HL-60/S4 (cell line): ENCODE data around the gene MAP7D3.
"Not testable (repeated sequence)": the region's sequence is repeated elsewhere in the genome, so short reads cannot be mapped to it uniquely, and the experiment has no call there.

Experiments
- in situ Hi-C: fragments of 300-500 bp; cut with MboI; formaldehyde crosslinking; loops from 2 replicates; pipeline ENCODE4 v1.14.3; 2022; ENCODE audit warnings: low sequenced_read_pairs

Gene MAP7D3

DNA sequence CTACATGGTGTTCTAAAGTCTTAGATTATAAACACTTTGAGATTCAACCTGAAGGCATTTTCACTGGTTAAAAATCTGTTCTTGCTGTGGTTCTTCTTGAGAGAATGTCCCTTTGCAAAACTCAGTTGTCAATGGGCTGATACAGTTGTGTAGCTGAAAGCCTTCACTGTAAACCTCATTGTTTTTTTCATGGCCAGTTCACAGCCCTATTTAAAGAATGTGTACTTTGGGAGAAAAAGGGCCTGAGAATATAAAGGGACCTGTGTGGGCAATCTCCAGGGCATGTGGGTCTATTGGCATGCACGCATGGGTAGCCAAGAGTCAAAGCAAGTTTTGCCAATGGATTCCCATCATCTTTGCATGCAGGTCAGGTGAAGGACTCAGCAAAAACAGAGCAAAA is 7.8 kb upstream of the MAP7D3 start:
- in situ Hi-C loops = loop anchor here (25.0 kb wide), 1 partner anchor 247 kb away; no protein-coding TSS in a partner anchor

DNA sequence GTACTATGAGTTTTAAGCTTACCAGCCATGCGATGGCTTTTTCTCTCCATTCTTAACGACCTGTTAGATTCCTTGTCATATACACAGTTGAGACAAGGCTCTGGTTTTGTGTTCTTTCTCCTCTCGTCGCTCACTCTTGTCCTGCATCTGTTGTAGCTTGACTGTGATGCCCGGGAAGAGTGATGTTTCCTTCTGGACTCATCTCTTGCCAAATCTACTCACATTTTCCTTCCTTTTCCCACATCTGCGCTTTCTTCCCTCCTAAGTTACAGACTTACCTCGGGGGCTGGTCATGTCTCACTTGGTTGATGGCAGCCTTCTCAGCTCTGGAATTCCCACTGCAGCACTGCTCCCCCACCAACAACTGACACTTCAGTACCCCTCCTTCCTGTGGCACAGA is 4.8 kb upstream of the MAP7D3 start:
- in situ Hi-C loops = loop anchor here (25.0 kb wide), 1 partner anchor 244 kb away; no protein-coding TSS in a partner anchor

DNA sequence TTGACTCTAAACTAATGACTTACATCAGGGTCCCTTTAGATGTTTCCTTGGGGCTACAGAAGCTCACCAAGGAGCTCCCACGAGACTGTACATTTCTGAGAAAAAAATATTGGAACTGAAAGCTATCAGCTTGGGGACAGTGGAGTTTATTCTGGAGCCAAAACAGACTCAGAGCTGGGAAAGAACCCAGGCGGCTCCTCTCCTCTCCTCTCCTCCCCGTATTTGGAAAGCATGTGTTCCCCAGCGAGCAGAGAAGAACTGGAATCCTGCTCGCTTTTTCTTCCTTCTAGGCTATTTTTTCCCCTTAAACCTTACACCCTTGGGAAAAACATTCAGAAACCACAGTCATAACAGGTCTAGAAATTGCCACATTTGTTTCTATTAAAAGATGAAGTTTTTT is 4.3 kb upstream of the MAP7D3 start:
- in situ Hi-C loops = loop anchor here (25.0 kb wide), 1 partner anchor 243 kb away; no protein-coding TSS in a partner anchor

DNA sequence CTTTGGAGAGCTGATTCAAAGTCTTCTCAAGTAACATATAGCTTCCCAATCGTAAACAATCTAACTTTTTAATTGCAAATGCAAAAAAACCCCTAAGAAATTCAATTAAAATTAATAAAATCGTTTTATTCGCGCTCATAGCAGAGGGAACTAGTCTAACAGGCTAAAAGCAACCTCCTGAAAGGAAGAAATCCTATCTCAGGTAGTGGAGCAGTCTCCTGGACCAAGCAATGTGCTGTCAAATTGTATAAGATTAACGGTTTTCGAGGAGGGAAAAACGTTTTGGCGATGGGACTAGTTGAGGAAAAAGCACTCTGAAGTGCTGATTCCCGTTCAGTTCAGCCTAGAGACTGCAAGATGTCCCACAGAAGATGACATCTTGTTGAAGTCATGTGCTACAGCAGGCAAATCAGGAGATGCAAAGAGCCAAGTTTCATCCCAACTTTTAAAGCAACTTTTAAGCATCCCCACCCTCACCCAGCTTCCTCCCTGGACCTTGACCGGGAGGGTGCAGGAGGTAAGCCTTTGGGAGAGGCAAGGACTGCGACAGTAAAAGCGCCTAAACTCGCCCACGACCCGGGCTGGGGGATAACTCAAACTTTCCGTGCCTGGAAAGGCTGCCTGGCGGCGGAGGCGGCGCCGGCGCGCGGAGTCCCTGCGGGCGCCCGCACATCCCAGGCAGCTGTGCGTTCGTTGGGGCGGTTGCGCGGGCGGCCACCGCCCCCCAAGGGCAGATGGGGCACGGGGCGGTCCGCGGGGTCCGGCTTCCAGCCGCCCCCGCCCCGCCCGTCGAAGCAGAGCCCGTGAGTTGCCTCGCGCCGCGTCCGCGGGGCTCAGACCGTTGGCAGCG is 784 bp downstream of the MAP7D3 start:
- in situ Hi-C loops = loop anchor here (25.0 kb wide), 1 partner anchor 238 kb away; no protein-coding TSS in a partner anchor

DNA sequence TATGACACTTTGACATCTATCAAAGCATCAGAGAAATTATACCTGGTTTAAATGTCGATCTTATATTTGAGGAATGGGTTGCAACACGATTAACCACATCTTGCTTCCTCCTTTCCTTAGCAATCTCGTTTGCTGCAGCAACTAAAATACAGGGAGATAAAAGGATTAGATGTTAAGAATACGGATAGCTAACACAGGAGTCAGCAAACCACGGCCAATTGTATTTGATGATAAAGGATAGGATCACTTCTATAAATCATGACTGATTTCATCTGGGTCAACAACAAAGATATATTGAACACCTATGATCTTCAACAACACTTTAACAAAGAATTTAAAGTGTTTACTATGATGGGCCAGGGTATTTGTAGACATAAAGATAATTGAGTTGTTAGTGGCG is 5.0 kb downstream of the MAP7D3 start:
- in situ Hi-C loops = no loop called here

DNA sequence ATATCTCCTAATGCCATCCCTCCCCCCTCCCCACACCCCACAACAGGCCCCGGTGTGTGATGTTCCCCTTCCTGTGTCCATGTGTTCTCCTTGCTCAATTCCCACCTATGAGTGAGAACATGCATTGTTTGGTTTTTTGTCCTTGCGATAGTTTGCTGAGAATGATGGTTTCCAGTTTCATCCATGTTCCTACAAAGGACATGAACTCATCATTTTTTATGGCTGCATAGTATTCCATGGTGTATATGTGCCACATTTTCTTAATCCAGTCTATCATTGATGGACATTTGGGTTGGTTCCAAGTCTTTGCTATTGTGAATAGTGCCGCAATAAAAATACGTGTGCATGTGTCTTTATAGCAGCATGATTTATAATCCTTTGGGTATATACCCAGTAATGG is 13.4 kb downstream of the MAP7D3 start:
- in situ Hi-C loops = not testable (repeated sequence)

DNA sequence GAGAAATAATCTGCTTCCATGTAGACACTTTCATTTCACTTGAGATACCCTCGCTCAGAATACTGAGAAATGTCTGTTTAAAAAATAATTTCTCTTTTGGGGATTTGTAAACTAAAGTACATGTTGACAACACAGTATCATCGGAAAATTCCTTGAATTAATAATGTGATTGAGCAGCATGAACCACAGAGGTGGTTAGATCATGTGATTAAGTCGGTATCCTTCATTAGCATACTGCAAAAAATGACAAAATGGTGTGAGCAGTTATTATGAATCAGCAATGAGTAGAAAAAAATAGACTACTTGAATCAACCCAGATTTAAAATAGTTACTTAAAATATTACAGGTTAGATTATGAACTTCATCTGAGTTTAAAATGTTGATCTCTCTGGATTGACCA is 14.1 kb downstream of the MAP7D3 start:
- in situ Hi-C loops = no loop called here

DNA sequence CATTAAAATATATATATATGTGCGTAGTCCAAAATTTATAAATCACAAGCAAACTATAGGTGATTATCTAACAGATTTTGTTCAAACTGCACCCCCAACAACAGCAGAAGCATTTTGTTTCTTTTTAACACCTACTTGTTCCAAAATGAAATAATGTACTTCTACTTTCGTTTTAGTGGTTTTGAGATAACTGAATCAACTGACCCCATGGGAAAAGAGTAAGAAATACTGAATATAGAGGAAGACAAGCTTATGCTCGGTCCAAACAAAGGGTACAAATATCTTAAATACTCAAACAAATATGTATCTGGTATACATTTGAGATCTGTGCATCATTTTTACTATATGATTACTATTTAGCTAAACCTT is 22.4 kb downstream of the MAP7D3 start:
- in situ Hi-C loops = no loop called here

DNA sequence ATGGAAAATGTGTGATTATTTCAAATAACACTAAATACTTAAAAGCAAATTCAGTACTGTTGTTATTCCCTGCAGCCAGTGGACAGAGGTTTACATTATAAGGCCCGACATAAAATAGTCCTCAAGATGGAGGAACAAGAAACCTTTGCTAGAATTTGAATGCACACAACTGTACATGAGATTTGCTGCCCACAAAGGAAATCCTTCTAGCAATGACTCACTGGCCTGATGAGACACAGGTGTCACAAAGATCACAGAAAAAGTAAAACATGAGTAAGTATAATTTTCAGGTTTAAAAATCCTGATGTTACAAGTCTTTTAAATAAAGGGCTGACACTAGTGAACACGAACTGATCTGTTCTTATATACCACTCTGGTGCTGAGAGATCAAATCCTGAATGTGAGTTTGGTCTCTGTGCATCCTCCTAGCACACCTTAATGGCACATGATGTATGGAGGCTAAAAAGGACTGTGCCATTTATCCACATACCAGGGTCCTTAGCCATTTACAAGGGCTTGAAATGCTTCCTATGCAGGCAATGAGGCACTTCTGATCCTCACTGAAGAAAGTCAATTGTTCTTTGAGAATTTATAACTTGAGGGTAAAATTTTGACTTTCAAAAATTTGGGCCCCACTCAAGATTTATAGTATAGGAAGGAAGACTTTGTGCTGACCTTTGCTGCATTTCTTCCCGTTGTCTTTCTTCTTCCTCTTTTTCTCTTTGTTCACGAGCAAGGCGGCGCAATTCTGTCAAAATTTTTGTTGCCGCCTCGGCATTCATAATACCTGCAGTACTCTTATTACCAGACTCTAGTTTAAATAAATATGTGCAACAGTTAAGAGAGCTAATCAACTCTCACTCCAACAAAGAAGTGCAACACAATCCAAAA is 23.0 kb downstream of the MAP7D3 start:
- in situ Hi-C loops = no loop called here

DNA sequence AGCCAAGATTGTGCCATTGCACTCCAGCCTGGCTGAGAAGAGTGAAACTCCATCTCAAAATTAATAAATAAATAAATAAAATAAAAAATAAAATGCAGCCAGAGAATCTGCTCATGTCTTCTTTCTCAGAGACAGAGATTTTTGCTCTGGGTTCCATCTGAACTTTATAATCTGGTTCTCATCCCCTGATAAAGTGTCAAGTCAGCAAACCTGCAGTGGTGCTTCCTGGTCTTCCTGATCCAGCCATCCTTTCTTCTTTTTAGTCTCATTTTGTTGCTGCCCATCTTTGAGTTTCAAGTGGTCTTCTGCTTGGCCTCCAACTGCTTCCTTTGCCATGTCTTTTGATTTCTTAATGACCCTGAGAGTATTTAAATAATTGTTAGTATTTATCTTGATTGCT is 24.1 kb downstream of the MAP7D3 start:
- in situ Hi-C loops = no loop called here

DNA sequence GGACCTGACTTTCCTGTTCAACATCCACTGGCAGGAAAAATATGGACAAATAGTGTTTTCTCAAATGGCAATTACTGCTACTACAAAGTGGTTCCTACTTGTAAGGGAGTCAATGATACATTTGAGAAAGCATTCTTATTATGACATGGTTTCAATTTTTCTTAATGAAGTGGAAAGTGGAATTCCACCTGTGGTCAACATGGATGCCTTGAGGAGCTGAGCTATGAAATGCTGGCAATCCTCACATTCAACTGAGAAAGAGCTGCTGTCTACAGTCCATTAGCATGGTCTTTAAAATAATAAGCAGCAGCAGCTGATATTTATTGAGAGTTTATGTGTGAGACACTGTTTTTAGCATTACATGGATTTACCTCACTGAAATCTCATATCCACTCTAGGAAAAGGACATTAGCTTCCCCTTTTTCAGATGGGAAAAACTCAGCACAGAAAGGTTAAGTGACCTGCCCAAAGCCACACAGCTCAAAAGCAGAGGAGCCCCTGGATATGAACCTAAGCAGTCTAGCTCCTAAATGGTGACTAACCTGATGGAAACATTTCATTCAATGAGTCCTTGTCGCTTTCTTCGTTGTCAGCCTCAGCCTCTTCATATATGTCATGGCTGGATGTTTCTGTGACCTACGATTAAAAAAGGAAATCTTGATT is 29.2 kb downstream of the MAP7D3 start:
- in situ Hi-C loops = no loop called here

DNA sequence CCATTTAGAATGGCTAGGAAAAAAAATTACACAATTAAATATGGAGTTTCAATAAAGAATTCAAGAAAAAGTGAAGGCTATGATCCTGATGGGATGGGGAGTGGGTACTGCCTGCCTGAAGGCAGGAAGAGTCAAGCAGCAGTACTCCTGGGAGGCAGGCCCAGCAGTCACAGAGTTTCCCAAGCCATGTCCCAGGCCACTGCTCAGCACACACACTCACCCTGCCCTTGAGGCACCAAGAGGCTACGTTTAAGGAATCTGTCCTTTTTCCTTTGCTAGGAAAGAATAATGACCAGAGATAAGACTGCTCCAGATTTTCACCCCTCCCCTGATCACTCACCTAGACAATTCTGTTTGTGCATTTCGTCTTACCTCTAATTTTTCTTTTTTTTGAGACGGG is 30.2 kb downstream of the MAP7D3 start:
- in situ Hi-C loops = no loop called here

DNA sequence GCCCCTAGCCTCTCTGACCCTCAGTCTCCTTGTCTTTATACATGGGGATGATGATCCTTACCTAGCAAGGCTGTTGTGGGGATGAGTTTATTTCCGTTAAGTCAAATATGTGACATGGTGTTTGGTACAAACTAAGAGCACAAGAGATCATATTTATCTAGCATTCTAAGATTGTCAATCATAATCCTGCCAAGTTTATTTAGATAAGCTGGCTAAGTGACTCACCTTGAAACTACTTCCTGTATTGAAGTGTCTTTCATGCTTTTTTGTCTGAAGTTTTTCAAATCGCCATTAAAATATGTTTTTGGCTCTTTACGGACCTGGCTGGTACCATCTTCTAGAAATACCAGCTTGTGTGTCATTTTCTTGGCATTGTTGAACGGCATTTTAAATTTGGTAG is 30.7 kb downstream of the MAP7D3 start:
- in situ Hi-C loops = no loop called here

DNA sequence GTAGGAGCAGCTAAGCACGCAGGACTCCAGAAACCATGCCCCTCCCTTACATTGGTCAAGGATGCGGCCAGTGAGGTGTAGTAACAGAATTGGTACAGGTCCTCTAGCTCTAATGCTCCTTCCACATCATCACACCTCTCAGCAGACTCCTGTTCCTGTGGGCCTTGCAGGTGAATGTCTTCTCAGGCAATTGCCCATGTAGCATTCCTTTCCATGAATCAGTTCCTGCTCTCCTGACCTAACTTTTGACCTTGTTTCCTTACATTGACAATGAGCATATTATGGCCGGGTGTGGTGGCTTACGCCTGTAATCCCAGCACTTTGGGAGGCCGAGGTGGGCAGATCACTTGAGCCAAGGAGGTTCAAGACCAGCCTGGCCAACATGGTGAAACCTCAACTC is 31.3 kb downstream of the MAP7D3 start:
- in situ Hi-C loops = no loop called here

DNA sequence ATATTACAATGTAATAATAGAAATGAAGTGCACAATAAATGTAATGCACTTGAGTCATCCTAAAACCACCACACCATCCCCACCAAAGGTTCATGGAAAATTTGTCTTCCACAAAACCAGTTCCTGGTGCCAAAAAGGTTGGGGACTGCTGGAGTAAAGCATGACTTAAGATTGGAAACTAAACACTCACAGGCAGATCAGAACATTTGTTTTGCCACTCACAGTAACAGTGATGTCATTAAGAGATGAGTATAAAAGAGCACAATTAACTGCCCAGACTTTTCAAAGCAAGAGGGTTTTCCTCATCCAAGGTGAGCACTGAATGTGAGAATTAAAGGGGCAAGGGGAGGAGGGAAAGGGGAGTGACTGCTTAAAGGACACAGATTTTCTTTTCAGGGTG is 35.6 kb downstream of the MAP7D3 start:
- in situ Hi-C loops = no loop called here

DNA sequence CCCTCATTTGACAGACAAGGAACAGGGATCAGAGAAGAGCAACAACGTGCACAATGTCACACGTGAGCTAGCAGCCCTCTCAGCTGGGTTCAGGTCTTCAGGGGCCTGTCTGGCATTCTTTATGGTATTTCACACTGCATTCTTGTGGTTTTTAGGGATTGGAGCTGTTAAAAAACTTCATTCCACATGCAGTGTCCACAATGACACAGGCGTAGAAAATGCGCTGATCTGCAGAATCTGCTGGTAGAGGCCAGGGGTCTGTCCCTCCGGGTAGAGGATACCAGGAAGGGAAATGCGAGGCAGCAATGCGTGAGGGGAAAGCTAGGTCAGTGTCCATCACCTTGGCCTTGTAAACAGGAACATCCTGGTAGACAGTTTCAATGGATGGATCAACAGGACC is 36.6 kb downstream of the MAP7D3 start:
- in situ Hi-C loops = no loop called here

DNA sequence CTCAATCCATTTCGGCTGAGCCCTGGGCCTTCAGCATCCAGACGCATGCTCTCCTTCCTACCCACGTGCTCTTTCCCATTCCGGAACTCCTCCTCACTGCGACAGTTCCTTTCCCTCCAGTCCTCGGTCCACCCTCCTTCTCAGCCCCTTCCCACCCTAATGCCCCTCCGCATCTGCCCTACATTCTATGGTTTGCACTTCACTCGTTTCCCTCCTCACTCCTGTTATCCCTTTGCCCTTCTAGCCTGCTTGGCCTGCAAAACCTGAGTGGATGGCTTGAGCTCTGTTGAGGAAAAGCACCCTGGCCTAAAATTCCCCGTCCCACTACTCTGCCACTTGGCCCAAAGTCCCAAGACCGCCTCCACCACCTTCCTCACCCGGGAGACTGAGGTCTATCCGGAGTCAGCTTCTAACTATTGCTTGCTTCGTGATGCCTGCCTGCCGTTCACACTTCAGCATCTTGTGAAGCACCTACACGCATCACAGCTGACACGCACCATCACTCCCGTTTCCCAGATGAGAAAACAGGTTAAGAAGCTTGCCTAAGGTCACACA is 38.6 kb downstream of the MAP7D3 start:
- in situ Hi-C loops = no loop called here

DNA sequence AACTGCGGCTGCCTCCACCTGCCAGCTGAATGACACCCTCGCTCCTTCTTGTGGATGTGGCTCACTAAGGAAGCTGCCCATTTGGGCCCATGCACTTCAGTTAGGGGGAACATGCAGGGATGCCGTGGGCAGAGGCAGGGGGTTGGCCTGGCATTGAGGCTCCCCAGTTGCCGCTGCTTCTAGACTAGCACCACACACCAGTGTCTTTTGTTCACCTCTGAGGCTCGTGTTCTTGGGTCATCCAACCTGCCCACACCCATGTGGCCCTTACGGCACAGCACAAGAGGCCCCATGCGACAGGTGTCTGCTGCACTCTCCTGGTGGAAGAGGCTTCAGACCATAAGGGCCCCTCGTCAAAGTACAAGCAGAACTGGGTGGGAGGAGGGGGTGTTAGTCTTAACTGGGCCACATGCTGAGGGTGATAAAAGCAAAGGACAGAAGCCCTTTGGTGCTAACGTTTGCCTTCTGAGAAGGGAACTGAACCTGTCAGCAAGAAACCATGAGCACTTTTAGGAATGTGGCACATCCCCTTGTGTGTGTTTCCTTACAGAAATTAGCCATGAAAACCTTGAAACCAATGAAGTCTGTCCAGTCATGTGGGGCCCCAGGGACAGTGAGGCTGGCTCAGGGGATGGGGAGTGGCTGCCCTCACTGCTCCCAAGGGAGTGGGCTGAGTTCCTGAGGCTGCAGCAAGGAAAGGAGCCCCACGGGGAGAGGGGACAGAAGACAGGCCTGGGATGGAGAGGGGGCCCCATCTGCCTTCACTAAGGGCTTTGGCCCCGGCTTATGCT is 39.2 kb downstream of the MAP7D3 start:
- in situ Hi-C loops = no loop called here

DNA sequence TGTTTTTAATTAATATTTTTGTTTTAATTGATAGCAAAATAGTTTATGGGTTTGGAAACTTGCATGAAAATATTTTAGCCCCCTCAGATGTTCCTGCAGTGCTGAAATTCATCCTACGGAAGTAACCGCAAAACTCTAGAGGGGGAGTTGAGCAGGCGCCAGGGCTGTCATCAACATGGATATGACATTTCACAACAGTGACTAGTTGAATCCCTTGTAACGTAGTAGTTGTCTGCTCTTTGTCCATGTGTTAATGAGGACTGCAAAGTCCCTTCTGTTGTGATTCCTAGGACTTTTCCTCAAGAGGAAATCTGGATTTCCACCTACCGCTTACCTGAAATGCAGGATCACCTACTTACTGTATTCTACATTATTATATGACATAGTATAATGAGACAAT is 40.4 kb downstream of the MAP7D3 start:
- in situ Hi-C loops = no loop called here

DNA sequence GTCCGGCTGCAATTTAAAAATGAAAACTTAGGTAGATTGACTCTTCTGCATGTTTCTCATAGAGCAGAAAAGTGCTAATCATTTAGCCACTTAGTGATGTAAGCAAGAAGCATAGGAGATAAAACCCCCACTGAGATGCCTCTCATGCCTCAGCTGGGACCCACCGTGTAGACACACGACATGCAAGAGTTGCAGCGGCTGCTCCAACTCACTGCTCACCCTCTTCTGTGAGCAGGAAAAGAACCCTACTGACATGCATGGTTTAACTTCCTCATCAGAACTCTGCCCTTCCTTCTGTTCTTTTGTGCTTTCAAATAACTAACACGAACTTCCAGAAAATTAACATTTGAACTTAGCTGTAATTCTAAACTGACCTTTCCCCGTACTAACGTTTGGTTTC is 41.0 kb downstream of the MAP7D3 start:
- in situ Hi-C loops = no loop called here
